Measurements from ENCODE around the gene TMEM147. TPM values are rescaled to one million over a fixed set of nuclear protein-coding genes. Genes with fewer than 3 reads are reported as not detected.

TMEM147 gene
- total and polyA plus RNA-seq, 2 of the 13 experiments (the other 11 are each of a cell fraction or from before 2014, with no cell fraction given) = 141 to 176 TPM

GRCh38 chr19:35545001-35545854 lies at the start of gene TMEM147 (continued):
- TF ChIP-seq ZNF878 (CRISPR knock-in tag; IDR thresholded peaks at IDR 0.05) = 0 out of 2 replicates have a peak, but pooled peaks have one; percentile 38
- no peak for TF ChIP-seq ATM (IDR thresholded peaks at IDR 0.05; ENCODE audit: borderline replicate concordance)
- TF ChIP-seq, protein P1, sequence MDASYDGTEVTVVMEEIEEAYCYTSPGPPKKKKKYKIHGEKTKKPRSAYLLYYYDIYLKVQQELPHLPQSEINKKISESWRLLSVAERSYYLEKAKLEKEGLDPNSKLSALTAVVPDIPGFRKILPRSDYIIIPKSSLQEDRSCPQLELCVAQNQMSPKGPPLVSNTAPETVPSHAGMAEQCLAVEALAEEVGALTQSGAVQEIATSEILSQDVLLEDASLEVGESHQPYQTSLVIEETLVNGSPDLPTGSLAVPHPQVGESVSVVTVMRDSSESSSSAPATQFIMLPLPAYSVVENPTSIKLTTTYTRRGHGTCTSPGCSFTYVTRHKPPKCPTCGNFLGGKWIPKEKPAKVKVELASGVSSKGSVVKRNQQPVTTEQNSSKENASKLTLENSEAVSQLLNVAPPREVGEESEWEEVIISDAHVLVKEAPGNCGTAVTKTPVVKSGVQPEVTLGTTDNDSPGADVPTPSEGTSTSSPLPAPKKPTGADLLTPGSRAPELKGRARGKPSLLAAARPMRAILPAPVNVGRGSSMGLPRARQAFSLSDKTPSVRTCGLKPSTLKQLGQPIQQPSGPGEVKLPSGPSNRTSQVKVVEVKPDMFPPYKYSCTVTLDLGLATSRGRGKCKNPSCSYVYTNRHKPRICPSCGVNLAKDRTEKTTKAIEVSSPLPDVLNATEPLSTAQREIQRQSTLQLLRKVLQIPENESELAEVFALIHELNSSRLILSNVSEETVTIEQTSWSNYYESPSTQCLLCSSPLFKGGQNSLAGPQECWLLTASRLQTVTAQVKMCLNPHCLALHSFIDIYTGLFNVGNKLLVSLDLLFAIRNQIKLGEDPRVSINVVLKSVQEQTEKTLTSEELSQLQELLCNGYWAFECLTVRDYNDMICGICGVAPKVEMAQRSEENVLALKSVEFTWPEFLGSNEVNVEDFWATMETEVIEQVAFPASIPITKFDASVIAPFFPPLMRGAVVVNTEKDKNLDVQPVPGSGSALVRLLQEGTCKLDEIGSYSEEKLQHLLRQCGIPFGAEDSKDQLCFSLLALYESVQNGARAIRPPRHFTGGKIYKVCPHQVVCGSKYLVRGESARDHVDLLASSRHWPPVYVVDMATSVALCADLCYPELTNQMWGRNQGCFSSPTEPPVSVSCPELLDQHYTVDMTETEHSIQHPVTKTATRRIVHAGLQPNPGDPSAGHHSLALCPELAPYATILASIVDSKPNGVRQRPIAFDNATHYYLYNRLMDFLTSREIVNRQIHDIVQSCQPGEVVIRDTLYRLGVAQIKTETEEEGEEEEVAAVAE (CRISPR knock-in tag; IDR thresholded peaks at IDR 0.05; ENCODE audit: borderline replicate concordance) = peak; percentile 52; the same call in 1 of the 2 replicates
- 0 out of 2 replicates have a peak, but pooled peaks have one; percentile 42 for TF ChIP-seq NKX3-1 (CRISPR knock-in tag; IDR thresholded peaks at IDR 0.05)
- no peak for TF ChIP-seq CSRNP2 (CRISPR knock-in tag; conservative IDR thresholded peaks at IDR 0.05; ENCODE audit: low read depth)
- peak; percentile 56; the same call in 1 of the 2 replicates for TF ChIP-seq SIN3B (IDR thresholded peaks at IDR 0.05; ENCODE audit: low read length)
- TF ChIP-seq ZNF343 (CRISPR knock-in tag; IDR thresholded peaks at IDR 0.05) = 0 out of 2 replicates have a peak, but pooled peaks have one; percentile 42
- TF ChIP-seq, protein P2, sequence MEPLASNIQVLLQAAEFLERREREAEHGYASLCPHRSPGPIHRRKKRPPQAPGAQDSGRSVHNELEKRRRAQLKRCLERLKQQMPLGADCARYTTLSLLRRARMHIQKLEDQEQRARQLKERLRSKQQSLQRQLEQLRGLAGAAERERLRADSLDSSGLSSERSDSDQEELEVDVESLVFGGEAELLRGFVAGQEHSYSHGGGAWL (CRISPR knock-in tag; IDR thresholded peaks at IDR 0.05) = peak; percentile 71
- no peak for TF ChIP-seq NCOA5 (CRISPR knock-in tag; IDR thresholded peaks at IDR 0.05)
- peak; percentile 21; the same call in 1 of the 2 replicates for TF ChIP-seq SOX5 (CRISPR knock-in tag; IDR thresholded peaks at IDR 0.05; ENCODE audit: borderline replicate concordance)
- no peak for TF ChIP-seq RBM22 (optimal IDR thresholded peaks at IDR 0.05; ENCODE audit: low read length)
- peak; percentile 15; the same call in 1 of the 2 replicates for TF ChIP-seq JUND (CRISPR knock-in tag; IDR thresholded peaks at IDR 0.05)
- TF ChIP-seq, protein P3, sequence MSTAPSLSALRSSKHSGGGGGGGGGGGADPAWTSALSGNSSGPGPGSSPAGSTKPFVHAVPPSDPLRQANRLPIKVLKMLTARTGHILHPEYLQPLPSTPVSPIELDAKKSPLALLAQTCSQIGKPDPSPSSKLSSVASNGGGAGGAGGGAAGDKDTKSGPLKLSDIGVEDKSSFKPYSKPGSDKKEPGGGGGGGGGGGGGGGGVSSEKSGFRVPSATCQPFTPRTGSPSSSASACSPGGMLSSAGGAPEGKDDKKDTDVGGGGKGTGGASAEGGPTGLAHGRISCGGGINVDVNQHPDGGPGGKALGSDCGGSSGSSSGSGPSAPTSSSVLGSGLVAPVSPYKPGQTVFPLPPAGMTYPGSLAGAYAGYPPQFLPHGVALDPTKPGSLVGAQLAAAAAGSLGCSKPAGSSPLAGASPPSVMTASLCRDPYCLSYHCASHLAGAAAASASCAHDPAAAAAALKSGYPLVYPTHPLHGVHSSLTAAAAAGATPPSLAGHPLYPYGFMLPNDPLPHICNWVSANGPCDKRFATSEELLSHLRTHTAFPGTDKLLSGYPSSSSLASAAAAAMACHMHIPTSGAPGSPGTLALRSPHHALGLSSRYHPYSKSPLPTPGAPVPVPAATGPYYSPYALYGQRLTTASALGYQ (CRISPR knock-in tag; IDR thresholded peaks at IDR 0.05) = 0 out of 2 replicates have a peak, but pooled peaks have one; percentile 47
- TF ChIP-seq ARNTL (CRISPR knock-in tag; IDR thresholded peaks at IDR 0.05) = peak; percentile 31
- peak; percentile 93; the same call in 1 of the 2 replicates for TF ChIP-seq ZNF724P (CRISPR knock-in tag; IDR thresholded peaks at IDR 0.05; ENCODE audit: borderline replicate concordance)
- TF ChIP-seq U2AF1 (optimal IDR thresholded peaks at IDR 0.05; ENCODE audit: low read depth, low read length) = no peak
- no peak for TF ChIP-seq SCMH1 (CRISPR knock-in tag; IDR thresholded peaks at IDR 0.05; ENCODE audit: borderline replicate concordance)
- TF ChIP-seq FOXO1 (CRISPR knock-in tag; IDR thresholded peaks at IDR 0.05) = no peak; the same call in 1 of the 2 replicates
- 0 out of 2 replicates have a peak, but pooled peaks have one; percentile 49 for TF ChIP-seq ZFP37 (CRISPR knock-in tag; IDR thresholded peaks at IDR 0.05; ENCODE audit: borderline replicate concordance)
- peak; percentile 90 for TF ChIP-seq HCFC1 (IDR thresholded peaks at IDR 0.05; ENCODE audit: low read depth, low read length)
- no peak for TF ChIP-seq ZNF816 (CRISPR knock-in tag; IDR thresholded peaks at IDR 0.05; ENCODE audit: borderline replicate concordance)

All from HepG2 (cell line).